Upper lobe of right lung (tissue), 1 donor: ENCODE measurements around the gene POU6F1. TPM values are rescaled to one million over a fixed set of nuclear protein-coding genes. Genes with fewer than 3 reads are reported as not detected.
A peak's percentile ranks its signal among the peaks of the same experiment; 100 is the strongest.
"Not testable (repeated sequence)": the region's sequence is repeated elsewhere in the genome, so short reads cannot be mapped to it uniquely, and the experiment has no call there.

ENCODE experiments used
- ATAC-seq: fragments of 200-7000 bp; cut with Tn5 transposase; one replicate; pipeline ENCODE4 v1.9.1; 2020; ENCODE audit warnings: mild to moderate bottlenecking, moderate library complexity
- DNase-seq: peaks from one replicate; pipeline ENCODE4 v3.0.0-alpha.2; 2020
- H3K27ac ChIP-seq: fragments of 200-600 bp; one replicate; pipeline ENCODE4 v1.8.0; 2022
- H3K27me3 ChIP-seq: fragments of 200-600 bp; one replicate; pipeline ENCODE4 v1.8.0; 2022; ENCODE audit warnings: mild to moderate bottlenecking
- H3K36me3 ChIP-seq: fragments of 200-600 bp; one replicate; pipeline ENCODE4 v1.8.0; 2022
- H3K4me1 ChIP-seq: fragments of 200-600 bp; one replicate; pipeline ENCODE4 v1.8.0; 2022
- H3K4me3 ChIP-seq: fragments of 200-600 bp; one replicate; pipeline ENCODE4 v1.8.0; 2022; ENCODE audit warnings: mild to moderate bottlenecking
- H3K9me3 ChIP-seq: fragments of 200-600 bp; one replicate; pipeline ENCODE4 v1.8.0; 2022
- intact Hi-C: fragments of 100-400 bp; cut with DNase I; formaldehyde crosslinking; loops from one replicate; pipeline ENCODE4 v1.11.0; 2022
- total RNA-seq: library from RNA; stranded (reverse); fragmentation: NEBNext Ultra II Directional; extraction: Animal tissue kit (Norgen Biotek cat#: 25700); gene quantifications from one replicate; pipeline ENCODE4 v1.2.1, GENCODE V29; 2021
- TF ChIP-seq, protein P1 (sequence below): fragments of 200-600 bp; IDR thresholded peaks from one replicate; pipeline ENCODE4 v1.8.0; 2022; ENCODE audit warnings: antibody characterized with exemption
- donor health status: DM: no; HTN: yes; CAD: no; lungs with severe emphysema.

Gene POU6F1
- total RNA-seq, 1 donor from 2014 or later, result 19.0 TPM

DNA sequence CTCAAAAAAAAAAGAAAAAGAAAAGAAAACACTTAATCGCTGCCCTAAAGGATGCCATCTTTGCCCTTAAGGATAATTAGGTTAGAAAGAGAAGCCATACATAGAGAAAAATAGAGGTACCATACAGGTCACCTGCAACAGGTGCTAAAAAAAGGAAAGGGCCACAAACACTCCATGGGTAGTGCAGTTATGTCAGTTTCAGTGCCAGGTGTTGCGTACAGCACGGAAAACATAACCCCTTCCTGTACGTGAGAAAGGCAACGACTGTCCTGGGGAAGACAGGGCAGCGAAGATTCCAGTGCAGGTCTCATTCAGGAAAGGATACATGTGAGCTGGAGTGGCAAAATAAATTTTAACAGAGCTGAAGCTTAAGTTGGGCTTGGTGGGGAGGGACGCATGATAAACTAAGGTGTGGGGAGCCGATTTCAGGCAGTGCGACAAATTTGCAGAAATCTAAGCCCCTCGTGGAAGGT, 20.2 kb upstream of the POU6F1 start:
- Histone ChIP-seq H3K36me3 (peaks cover 32% of the 10 kb centered on the region), H3K27ac (peak overlapping the region; percentile 100), H3K9me3 (no peaks in the 10 kb centered on the region), H3K4me3 (peak overlapping the region; percentile 85), H3K27me3 (no peaks in the 10 kb centered on the region), H3K4me1 (peaks cover 30% of the 10 kb centered on the region)
- ATAC-seq (peak; percentile 21), DNase-seq (no peak)
- intact Hi-C loops, result no loop called here
- TF ChIP-seq, protein P1, sequence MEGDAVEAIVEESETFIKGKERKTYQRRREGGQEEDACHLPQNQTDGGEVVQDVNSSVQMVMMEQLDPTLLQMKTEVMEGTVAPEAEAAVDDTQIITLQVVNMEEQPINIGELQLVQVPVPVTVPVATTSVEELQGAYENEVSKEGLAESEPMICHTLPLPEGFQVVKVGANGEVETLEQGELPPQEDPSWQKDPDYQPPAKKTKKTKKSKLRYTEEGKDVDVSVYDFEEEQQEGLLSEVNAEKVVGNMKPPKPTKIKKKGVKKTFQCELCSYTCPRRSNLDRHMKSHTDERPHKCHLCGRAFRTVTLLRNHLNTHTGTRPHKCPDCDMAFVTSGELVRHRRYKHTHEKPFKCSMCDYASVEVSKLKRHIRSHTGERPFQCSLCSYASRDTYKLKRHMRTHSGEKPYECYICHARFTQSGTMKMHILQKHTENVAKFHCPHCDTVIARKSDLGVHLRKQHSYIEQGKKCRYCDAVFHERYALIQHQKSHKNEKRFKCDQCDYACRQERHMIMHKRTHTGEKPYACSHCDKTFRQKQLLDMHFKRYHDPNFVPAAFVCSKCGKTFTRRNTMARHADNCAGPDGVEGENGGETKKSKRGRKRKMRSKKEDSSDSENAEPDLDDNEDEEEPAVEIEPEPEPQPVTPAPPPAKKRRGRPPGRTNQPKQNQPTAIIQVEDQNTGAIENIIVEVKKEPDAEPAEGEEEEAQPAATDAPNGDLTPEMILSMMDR, result no peak

DNA sequence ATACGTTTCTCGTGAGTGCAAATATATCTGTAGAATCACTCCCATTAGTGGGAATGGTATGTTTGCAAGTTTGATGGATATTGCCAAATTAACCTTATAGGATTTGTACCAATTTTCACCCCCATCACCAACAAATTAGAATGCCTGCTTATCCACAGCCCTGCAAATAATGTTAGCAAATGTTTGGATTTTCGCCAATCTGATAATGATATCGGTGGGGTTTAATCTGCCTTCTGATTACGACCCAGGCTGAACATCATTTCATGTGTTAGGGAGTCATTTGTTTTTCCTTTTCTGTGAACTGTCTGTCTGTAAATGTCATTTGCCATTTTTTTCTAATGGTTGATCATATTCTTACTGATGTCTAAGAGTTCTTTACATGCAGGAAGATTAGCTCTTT, 16.7 kb upstream of the POU6F1 start:
- TF ChIP-seq, protein P1, result no peak
- no peaks in the 10 kb centered on the region for H3K27me3 ChIP-seq
- no peaks in the 10 kb centered on the region for H3K36me3 ChIP-seq
- intact Hi-C loops, result no loop called here
- no peak overlapping the region for H3K27ac ChIP-seq
- ATAC-seq, result no peak
- no peak overlapping the region for H3K4me3 ChIP-seq
- H3K9me3 ChIP-seq, result no peaks in the 10 kb centered on the region
- no peaks in the 10 kb centered on the region for H3K4me1 ChIP-seq
- DNase-seq, result no peak

DNA sequence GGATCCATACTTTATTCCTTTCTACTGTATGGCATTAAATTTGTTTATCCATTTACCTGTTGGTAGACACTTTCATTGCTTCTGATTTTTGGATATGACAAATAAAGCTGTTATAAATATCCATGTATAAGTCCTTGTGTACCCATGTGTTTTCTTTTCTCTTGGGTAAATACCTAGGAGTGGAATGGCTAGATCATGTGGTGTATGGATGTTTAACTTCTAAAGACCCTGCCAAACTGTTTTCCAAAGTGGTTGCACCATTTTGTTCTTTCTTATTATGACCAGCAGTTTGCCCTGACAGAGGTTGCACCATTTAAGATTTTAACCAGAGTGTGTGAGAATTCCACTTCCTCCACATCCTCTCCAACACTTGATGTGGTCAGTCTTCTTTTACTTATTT, 14.8 kb upstream of the POU6F1 start:
- ATAC-seq (no peak), DNase-seq (no peak)
- H3K4me3 ChIP-seq, result no peak overlapping the region
- no peaks in the 10 kb centered on the region for H3K27me3 ChIP-seq
- H3K9me3 ChIP-seq, result no peaks in the 10 kb centered on the region
- intact Hi-C loops, result no loop called here
- TF ChIP-seq, protein P1, result no peak
- no peaks in the 10 kb centered on the region for H3K4me1 ChIP-seq
- H3K36me3 ChIP-seq, result no peaks in the 10 kb centered on the region
- H3K27ac ChIP-seq, result no peak overlapping the region

DNA sequence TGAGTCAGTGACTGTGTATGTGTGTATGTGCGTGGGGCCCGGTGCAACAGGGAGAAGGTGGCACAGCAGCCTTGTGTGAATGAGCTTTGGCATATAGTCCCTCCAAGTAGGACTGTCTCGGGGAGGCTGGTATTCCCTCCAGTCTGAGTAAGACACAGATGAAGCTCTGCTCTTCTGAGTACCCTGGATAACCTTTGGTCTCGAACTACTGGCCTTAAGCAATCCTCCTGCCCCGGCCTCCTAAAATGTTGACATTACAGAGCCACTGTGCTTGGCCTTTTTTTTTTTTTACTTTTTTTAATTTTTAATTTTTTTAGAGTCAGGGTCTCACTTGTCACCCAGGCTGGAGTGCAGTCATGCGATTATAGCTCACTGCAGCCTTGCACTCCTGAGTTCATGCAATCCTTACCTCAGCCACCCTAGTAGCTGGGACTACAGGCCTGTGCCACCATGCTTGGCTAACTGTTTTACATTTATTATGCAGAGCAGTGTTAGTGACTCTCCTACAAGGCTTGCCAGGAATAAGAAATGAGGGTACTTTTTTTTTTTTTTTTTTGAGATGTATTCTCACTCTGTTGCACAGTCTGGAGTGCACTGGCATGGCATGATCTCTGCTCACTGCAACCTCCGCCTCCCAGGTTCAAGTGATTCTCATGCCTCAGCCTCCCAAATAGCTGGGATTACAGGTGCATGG, 11.4 kb upstream of the POU6F1 start:
- Histone ChIP-seq H3K27me3 (no peaks in the 10 kb centered on the region), H3K4me1 (no peaks in the 10 kb centered on the region), H3K36me3 (no peaks in the 10 kb centered on the region), H3K9me3 (no peaks in the 10 kb centered on the region), H3K4me3 (no peak overlapping the region), H3K27ac (no peak overlapping the region)
- intact Hi-C loops, result no loop called here
- ATAC-seq (no peak), DNase-seq (no peak)
- TF ChIP-seq, protein P1, result no peak

DNA sequence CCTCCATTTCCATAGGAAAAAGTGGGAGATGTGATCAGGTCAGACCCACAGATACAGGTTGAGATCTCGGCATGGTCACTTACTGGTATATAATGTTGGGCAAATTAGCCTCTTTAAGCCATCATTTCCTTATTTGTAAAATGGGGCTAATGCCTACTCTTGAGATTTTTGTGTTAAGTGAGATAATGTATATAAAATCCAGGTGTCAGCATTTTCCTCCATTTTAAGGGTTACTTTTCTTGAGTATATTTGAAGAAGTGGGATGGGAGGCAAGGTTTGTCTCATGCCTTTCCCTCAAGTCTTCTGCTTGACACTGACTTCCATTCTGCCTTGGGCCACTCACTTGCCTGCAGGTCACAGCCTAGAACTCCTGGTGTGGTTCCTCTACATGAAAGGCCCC, 10.1 kb upstream of the POU6F1 start:
- intact Hi-C loops, result no loop called here
- no peak for ATAC-seq

DNA sequence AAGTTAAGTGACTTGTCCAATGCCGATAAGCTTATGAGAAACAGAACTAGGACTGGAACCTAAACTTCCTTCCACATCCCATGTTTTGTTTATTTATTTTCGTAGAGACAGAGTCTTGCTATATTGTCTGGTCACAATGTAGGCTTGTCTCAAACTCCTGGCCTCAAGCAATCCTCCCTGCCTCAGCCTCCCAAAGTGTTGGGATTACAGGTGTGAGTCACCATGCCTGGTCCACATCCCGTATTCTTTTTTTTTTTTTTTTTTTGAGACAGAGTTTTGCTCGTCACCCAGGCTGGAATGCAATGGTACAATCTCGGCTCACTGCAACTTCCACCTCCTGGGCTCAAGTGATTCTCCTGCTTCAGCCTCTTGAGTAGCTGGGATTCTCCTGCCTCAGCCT, 9.2 kb upstream of the POU6F1 start:
- H3K9me3 ChIP-seq, H3K4me3 ChIP-seq, intact Hi-C loops, H3K27ac ChIP-seq, H3K4me1 ChIP-seq, H3K36me3 ChIP-seq, DNase-seq, H3K27me3 ChIP-seq, ATAC-seq: not testable (repeated sequence)

More for the DNA sequence above, 10.1 kb upstream of the POU6F1 start:
- DNase-seq, result no peak
- Histone ChIP-seq H3K9me3 (no peaks in the 10 kb centered on the region), H3K36me3 (no peaks in the 10 kb centered on the region), H3K27ac (no peak overlapping the region), H3K4me1 (no peaks in the 10 kb centered on the region), H3K4me3 (no peak overlapping the region), H3K27me3 (no peaks in the 10 kb centered on the region)
- TF ChIP-seq, protein P1, result no peak
